B cell (primary cell): ENCODE results near the gene NTRK2.

ENCODE experiments used
- EZH2 ChIP-seq: IDR thresholded peaks from 2 replicates; pipeline ENCODE4 v1.6.1; 2012; ENCODE audit warnings: borderline replicate concordance, low read depth, mild to moderate bottlenecking, moderate library complexity, low read length; ENCODE audit not compliant: insufficient read depth, poor library complexity, severe bottlenecking
- TF ChIP-seq, protein P1 (sequence below): fragments of 200-600 bp; IDR thresholded peaks from one replicate; pipeline ENCODE4 v1.8.0; 2022; ENCODE audit warnings: antibody characterized with exemption, mild to moderate bottlenecking

DNA sequence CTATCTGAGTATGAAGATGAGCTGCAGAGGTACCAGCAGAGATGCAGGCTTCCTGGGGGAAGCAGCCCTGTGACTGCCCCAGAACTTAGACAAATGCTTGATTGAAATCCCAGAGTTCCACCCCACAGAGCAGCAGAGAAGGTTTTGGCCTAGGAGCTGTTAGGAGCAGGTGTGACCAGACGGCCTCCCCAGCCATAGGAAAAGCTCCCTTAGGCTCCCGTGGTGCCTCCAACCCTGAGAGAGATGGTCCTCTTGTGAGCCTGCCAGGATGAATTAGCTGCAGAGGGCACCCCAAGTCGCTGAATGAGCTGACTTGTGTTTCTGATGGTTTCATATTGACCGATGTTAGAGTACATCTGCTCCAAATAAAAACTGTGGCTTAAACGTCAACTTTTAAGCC, 22.1 kb downstream of the NTRK2 start:
- TF ChIP-seq, protein P1, sequence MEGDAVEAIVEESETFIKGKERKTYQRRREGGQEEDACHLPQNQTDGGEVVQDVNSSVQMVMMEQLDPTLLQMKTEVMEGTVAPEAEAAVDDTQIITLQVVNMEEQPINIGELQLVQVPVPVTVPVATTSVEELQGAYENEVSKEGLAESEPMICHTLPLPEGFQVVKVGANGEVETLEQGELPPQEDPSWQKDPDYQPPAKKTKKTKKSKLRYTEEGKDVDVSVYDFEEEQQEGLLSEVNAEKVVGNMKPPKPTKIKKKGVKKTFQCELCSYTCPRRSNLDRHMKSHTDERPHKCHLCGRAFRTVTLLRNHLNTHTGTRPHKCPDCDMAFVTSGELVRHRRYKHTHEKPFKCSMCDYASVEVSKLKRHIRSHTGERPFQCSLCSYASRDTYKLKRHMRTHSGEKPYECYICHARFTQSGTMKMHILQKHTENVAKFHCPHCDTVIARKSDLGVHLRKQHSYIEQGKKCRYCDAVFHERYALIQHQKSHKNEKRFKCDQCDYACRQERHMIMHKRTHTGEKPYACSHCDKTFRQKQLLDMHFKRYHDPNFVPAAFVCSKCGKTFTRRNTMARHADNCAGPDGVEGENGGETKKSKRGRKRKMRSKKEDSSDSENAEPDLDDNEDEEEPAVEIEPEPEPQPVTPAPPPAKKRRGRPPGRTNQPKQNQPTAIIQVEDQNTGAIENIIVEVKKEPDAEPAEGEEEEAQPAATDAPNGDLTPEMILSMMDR: no peak
- no peak for TF ChIP-seq EZH2
